Mesodermal cell (in vitro differentiated cells): ENCODE data around the gene SLC25A1.

Source experiments
- H3K27ac ChIP-seq: 2 replicates; pipeline ENCODE4 v1.7.0; 2013; ENCODE audit warnings: mild to moderate bottlenecking, low read depth, low read length, moderate library complexity; ENCODE audit not compliant: severe bottlenecking
- H3K36me3 ChIP-seq: 2 replicates; pipeline ENCODE4 v1.7.1; 2013; ENCODE audit warnings: mild to moderate bottlenecking, low read length, moderate library complexity; ENCODE audit not compliant: control insufficient read depth, insufficient read depth
- H3K4me1 ChIP-seq: one replicate; pipeline ENCODE4 v1.7.1; 2013; ENCODE audit warnings: mild to moderate bottlenecking, low read length; ENCODE audit not compliant: insufficient read depth, control insufficient read depth, poor library complexity, severe bottlenecking
- H3K4me3 ChIP-seq: 2 replicates; pipeline ENCODE4 v1.7.0; 2013; ENCODE audit warnings: low read length, control low read depth, mild to moderate bottlenecking; ENCODE audit not compliant: insufficient read depth, poor library complexity, severe bottlenecking; ENCODE audit errors: extremely low read depth
- H3K9me3 ChIP-seq: 2 replicates; pipeline ENCODE4 v1.7.1; 2013; ENCODE audit warnings: mild to moderate bottlenecking, low read length, moderate library complexity; ENCODE audit not compliant: control insufficient read depth
- WGBS, 2 experiments: methylation state at CpG; one replicate each; pipeline ENCODE4 v1.1.5; 2013; ENCODE audit warnings: missing lambda C conversion rate in 2 of 2; ENCODE audit not compliant: insufficient coverage in 2 of 2; 5-methylcytosine and 5-hydroxymethylcytosine counted together

Gene SLC25A1

GRCh38 chr22:19180234-19180633, 1.7 kb upstream of the SLC25A1 start:
- 92 to 93% methylated on average over 6 to 8 of the region's 9 CpGs for WGBS, 2 experiments
- Histone ChIP-seq H3K4me3 (no peak overlapping the region), H3K27ac (no peak overlapping the region), H3K4me1 (peaks cover 27% of the 10 kb centered on the region), H3K9me3 (no peaks in the 10 kb centered on the region), H3K36me3 (peaks cover 18% of the 10 kb centered on the region)

GRCh38 chr22:19179497-19180048, 1.0 kb upstream of the SLC25A1 start:
- Histone ChIP-seq H3K9me3 (no peaks in the 10 kb centered on the region), H3K27ac (peak overlapping the region; percentile 77), H3K4me1 (peaks cover 29% of the 10 kb centered on the region), H3K4me3 (peak overlapping the region; percentile 79), H3K36me3 (peaks cover 23% of the 10 kb centered on the region)
- 42 to 46% methylated on average over 15 of the region's 15 CpGs for WGBS, 2 experiments

- Histone ChIP-seq H3K4me3 (peak overlapping the region; percentile 79), H3K36me3 (peaks cover 32% of the 10 kb centered on the region), H3K4me1 (peaks cover 41% of the 10 kb centered on the region), H3K9me3 (no peaks in the 10 kb centered on the region), H3K27ac (no peak overlapping the region)
- 0 to 1% methylated on average over 59 to 75 of the region's 80 CpGs for WGBS, 2 experiments
These were observed 375 bp downstream of the SLC25A1 start for GRCh38 chr22:19178065-19178656.

- WGBS, 2 experiments = 31 to 32% methylated on average over 50 to 53 of the region's 55 CpGs
- Histone ChIP-seq H3K36me3 (peaks cover 32% of the 10 kb centered on the region), H3K27ac (no peak overlapping the region), H3K4me3 (peak overlapping the region; percentile 79), H3K4me1 (peaks cover 48% of the 10 kb centered on the region), H3K9me3 (no peaks in the 10 kb centered on the region)
These were observed 1.1 kb downstream of the SLC25A1 start for GRCh38 chr22:19177164-19178064.

- Histone ChIP-seq H3K27ac (no peak overlapping the region), H3K4me3 (peak overlapping the region; percentile 79), H3K9me3 (no peaks in the 10 kb centered on the region), H3K36me3 (peaks cover 32% of the 10 kb centered on the region), H3K4me1 (peaks cover 49% of the 10 kb centered on the region)
- 88 to 96% methylated on average over 6 to 8 of the region's 12 CpGs for WGBS, 2 experiments
These were observed 1.8 kb downstream of the SLC25A1 start for GRCh38 chr22:19176732-19177131.

- H3K27ac ChIP-seq = no peak overlapping the region
These were observed 2.3 kb downstream of the SLC25A1 start for GRCh38 chr22:19176175-19176643.

GRCh38 chr22:19175602-19176174, 2.8 kb downstream of the SLC25A1 start:
- Histone ChIP-seq H3K27ac (peak overlapping the region; percentile 69), H3K4me3 (no peak overlapping the region), H3K9me3 (no peaks in the 10 kb centered on the region), H3K4me1 (peaks cover 51% of the 10 kb centered on the region), H3K36me3 (peaks cover 32% of the 10 kb centered on the region)
- 91 to 92% methylated on average over 14 to 19 of the region's 21 CpGs for WGBS, 2 experiments

More at GRCh38 chr22:19176175-19176643, 2.3 kb downstream of the SLC25A1 start:
- 79 to 80% methylated on average over 9 of the region's 12 CpGs for WGBS, 2 experiments
- peaks cover 32% of the 10 kb centered on the region for H3K36me3 ChIP-seq
- no peaks in the 10 kb centered on the region for H3K9me3 ChIP-seq
- H3K4me1 ChIP-seq = peaks cover 49% of the 10 kb centered on the region
- peak overlapping the region; percentile 79 for H3K4me3 ChIP-seq

- 93 to 98% methylated on average over 5 to 6 of the region's 7 CpGs for WGBS, 2 experiments
- no peaks in the 10 kb centered on the region for H3K9me3 ChIP-seq
- H3K4me3 ChIP-seq = no peak overlapping the region
- H3K4me1 ChIP-seq = peaks cover 53% of the 10 kb centered on the region
- H3K36me3 ChIP-seq = peaks cover 32% of the 10 kb centered on the region
- peak overlapping the region; percentile 69 for H3K27ac ChIP-seq
These were observed 3.4 kb downstream of the SLC25A1 start for GRCh38 chr22:19175026-19175601.

GRCh38 chr22:19174106-19175025, 4.2 kb downstream of the SLC25A1 start:
- peaks cover 53% of the 10 kb centered on the region for H3K4me1 ChIP-seq
- peaks cover 32% of the 10 kb centered on the region for H3K36me3 ChIP-seq
- 63 to 79% methylated on average over 6 to 11 of the region's 14 CpGs for WGBS, 2 experiments
- peak overlapping the region; percentile 69 for H3K27ac ChIP-seq
- no peak overlapping the region for H3K4me3 ChIP-seq
- no peaks in the 10 kb centered on the region for H3K9me3 ChIP-seq
